A673 (cell line): ENCODE results near the gene MLLT6.

ENCODE experiments used
- EZH2 ChIP-seq: fragments of 200-600 bp; sonication (generic); IDR thresholded peaks from 2 replicates; pipeline ENCODE4 v1.6.1; 2017; ENCODE audit warnings: borderline replicate concordance, low read depth, mild to moderate bottlenecking, mixed read lengths, antibody characterized with exemption, low read length; ENCODE audit not compliant: poor library complexity, severe bottlenecking
- TF ChIP-seq, protein P1 (sequence below): fragments of 300-800, 200-600 bp; sonication (generic); conservative IDR thresholded peaks from 2 replicates; pipeline ENCODE4 v1.5.1; 2017; ENCODE audit warnings: low read depth, mild to moderate bottlenecking, antibody characterized with exemption, low read length, moderate library complexity, mixed read lengths

DNA sequence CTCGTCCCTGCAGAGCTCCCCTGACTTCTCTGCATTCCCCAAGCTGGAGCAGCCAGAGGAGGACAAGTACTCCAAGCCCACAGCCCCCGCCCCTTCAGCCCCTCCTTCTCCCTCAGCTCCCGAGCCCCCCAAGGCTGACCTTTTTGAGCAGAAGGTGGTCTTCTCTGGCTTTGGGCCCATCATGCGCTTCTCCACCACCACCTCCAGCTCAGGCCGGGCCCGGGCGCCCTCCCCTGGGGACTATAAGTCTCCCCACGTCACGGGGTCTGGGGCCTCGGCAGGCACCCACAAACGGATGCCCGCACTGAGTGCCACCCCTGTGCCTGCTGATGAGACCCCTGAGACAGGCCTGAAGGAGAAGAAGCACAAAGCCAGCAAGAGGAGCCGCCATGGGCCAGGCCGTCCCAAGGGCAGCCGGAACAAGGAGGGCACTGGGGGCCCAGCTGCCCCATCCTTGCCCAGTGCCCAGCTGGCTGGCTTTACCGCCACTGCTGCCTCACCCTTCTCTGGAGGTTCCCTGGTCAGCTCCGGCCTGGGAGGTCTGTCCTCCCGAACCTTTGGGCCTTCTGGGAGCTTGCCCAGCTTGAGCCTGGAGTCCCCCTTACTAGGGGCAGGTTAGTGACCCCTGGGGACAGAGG, 11.4 kb downstream of the MLLT6 start:
- TF ChIP-seq, protein P1, sequence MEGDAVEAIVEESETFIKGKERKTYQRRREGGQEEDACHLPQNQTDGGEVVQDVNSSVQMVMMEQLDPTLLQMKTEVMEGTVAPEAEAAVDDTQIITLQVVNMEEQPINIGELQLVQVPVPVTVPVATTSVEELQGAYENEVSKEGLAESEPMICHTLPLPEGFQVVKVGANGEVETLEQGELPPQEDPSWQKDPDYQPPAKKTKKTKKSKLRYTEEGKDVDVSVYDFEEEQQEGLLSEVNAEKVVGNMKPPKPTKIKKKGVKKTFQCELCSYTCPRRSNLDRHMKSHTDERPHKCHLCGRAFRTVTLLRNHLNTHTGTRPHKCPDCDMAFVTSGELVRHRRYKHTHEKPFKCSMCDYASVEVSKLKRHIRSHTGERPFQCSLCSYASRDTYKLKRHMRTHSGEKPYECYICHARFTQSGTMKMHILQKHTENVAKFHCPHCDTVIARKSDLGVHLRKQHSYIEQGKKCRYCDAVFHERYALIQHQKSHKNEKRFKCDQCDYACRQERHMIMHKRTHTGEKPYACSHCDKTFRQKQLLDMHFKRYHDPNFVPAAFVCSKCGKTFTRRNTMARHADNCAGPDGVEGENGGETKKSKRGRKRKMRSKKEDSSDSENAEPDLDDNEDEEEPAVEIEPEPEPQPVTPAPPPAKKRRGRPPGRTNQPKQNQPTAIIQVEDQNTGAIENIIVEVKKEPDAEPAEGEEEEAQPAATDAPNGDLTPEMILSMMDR, result no peak
- TF ChIP-seq EZH2, result no peak
